ENCODE data around the gene NEUROG3. TPM values are rescaled to one million over a fixed set of nuclear protein-coding genes. Genes with fewer than 3 reads are reported as not detected.

Gene NEUROG3
- total and polyA plus RNA-seq, 2 of the 13 experiments (the other 11 are each of a cell fraction or from before 2014, with no cell fraction given): not detected

GRCh38 chr10:69558559-69558958 is 14.7 kb downstream of the NEUROG3 start:
- POLR2A ChIA-PET: no interaction called here
- no peak for FAIRE-seq
- no peak for DNase-seq (ENCODE audit: low spot score)
- no peak for TF ChIP-seq ZNF562 (CRISPR knock-in tag; IDR thresholded peaks at IDR 0.05; ENCODE audit: borderline replicate concordance)
- TF ChIP-seq NONO (IDR thresholded peaks at IDR 0.05): no peak
- TF ChIP-seq NONO (CRISPR knock-in tag; conservative IDR thresholded peaks at IDR 0.05): no peak
- no peak for TF ChIP-seq CEBPZ (IDR thresholded peaks at IDR 0.05; ENCODE audit: low read length)
- TF ChIP-seq ZC3H4 (CRISPR knock-in tag; IDR thresholded peaks at IDR 0.05; ENCODE audit: borderline replicate concordance): no peak
- no peak for TF ChIP-seq MAFK (conservative IDR thresholded peaks at IDR 0.05 in 1 of 2, IDR thresholded peaks at IDR 0.05 in 1 of 2; ENCODE audit: low read length in 2 of 2)
- intact Hi-C loops (cut with micrococcal nuclease; ENCODE audit: unreplicated experiment) (no loop called here), in situ Hi-C loops (cut with HindIII; ENCODE audit: extremely low pct_ligation_motif_present, low pct_unique_long_range_greater_than_20kb) (no loop called here)
- no peak for ATAC-seq
- Histone ChIP-seq H3K4me2 (ENCODE audit: low read depth, low read length) (no peak overlapping the region), H2AFZ (ENCODE audit: low read length) (no peak overlapping the region), H3K9ac (ENCODE audit: insufficient read depth, low read depth, low read length) (no peak overlapping the region), H4K20me1 (ENCODE audit: insufficient read depth, low read length) (no peaks in the 10 kb centered on the region), H3K4me1 (ENCODE audit: insufficient read depth, low read length) (no peaks in the 10 kb centered on the region), H3K9me3 (ENCODE audit: low read length) (no peaks in the 10 kb centered on the region), H3K79me2 (ENCODE audit: insufficient read depth, low read length) (no peaks in the 10 kb centered on the region), H3K27me3 (ENCODE audit: control insufficient read depth in 1 of 2, insufficient read depth in 2 of 2, low read length in 2 of 2) (peaks cover 1 to 5% of the 10 kb centered on the region in 2 experiments; a peak in 2 of 5 replicates), H3K4me3 (replicated peaks in 1 of 3; ENCODE audit: insufficient read depth in 1 of 3, low read depth in 2 of 3, low read length in 3 of 3) (no peak overlapping the region), H3K36me3 (replicated peaks in 1 of 2; ENCODE audit: control insufficient read depth in 1 of 2, insufficient read depth in 2 of 2, low read length in 2 of 2) (no peaks in the 10 kb centered on the region), H3K27ac (ENCODE audit: extremely low read length, insufficient read depth, low read length) (no peak overlapping the region)
- CTCF ChIA-PET (ENCODE audit: low intra/inter-chr PET ratio, low total read pairs): no interaction called here
- BruUV-seq (replicated peaks): no TSS peak
- 7% methylated on average over 2 of the region's 2 CpGs for WGBS (ENCODE audit: low lambda C conversion rate)
